CD4-positive, alpha-beta T cell (primary cell): Measurements from ENCODE around the gene LIN7C. TPM values are rescaled to one million over a fixed set of nuclear protein-coding genes. Genes with fewer than 3 reads are reported as not detected.

ENCODE experiments used
- ATAC-seq: fragments of 200-7000 bp; cut with Tn5 transposase; one replicate; pipeline ENCODE4 v1.10.0; 2022; ENCODE audit warnings: mild to moderate bottlenecking; ENCODE audit not compliant: poor library complexity
- CTCF ChIA-PET: fragments of 350-600 bp; sonication (Branson Sonifier 250); formaldehyde crosslinking; loops from one replicate; lab custom pipeline; 2021; ENCODE audit warnings: antibody characterized with exemption, inconsistent platforms; lab: Charles Lee
- POLR2A ChIA-PET: fragments of 350-600 bp; sonication (Branson Sonifier 250); formaldehyde crosslinking; loops from one replicate; lab custom pipeline; 2021; ENCODE audit warnings: antibody characterized with exemption, inconsistent platforms; lab: Charles Lee
- DNase-seq, 14 experiments: peaks; one replicate each; pipeline ENCODE4 v3.0.0-alpha.2; 2013 to 2020; ENCODE audit warnings: mixed read lengths in 2 of 14
- H3K27ac ChIP-seq, 2 donors: one replicate each; pipeline versions ENCODE4 v1.5.1 to v1.7.0; 2013; ENCODE audit warnings: low read length in 2 of 2, low read depth in 1 of 2, mild to moderate bottlenecking in 1 of 2
- H3K27me3 ChIP-seq, 2 experiments: 1 replicate in 1 of 2; 2 replicates in 1 of 2; pipeline versions ENCODE4 v1.6.1 to v1.7.0; 2013; ENCODE audit warnings: low read length in 2 of 2, control low read depth in 1 of 2, mild to moderate bottlenecking in 1 of 2, moderate library complexity in 1 of 2; ENCODE audit not compliant: insufficient read depth in 2 of 2, control insufficient read depth in 1 of 2
- H3K36me3 ChIP-seq: one replicate; pipeline ENCODE4 v1.6.1; 2013; ENCODE audit warnings: low read length, control low read depth; ENCODE audit not compliant: insufficient read depth
- H3K4me1 ChIP-seq: one replicate; pipeline ENCODE4 v1.6.1; 2013; ENCODE audit warnings: low read length, control low read depth; ENCODE audit not compliant: insufficient read depth
- H3K4me3 ChIP-seq: one replicate; pipeline ENCODE4 v1.5.1; 2013; ENCODE audit warnings: mild to moderate bottlenecking, low read length, moderate library complexity
- H3K9me3 ChIP-seq, 2 experiments: 1 replicate in 1 of 2; 2 replicates in 1 of 2; pipeline versions ENCODE4 v1.6.1 to v1.7.0; 2013; ENCODE audit warnings: low read length in 2 of 2, mild to moderate bottlenecking in 2 of 2, control low read depth in 1 of 2, moderate library complexity in 1 of 2; ENCODE audit not compliant: control insufficient read depth in 1 of 2, insufficient read depth in 1 of 2
- H3K27ac Mint-ChIP-seq: one replicate; pipeline ENCODE4 v1.8.0; 2020; ENCODE audit warnings: mixed read lengths
- H3K27me3 Mint-ChIP-seq: one replicate; pipeline ENCODE4 v1.8.0; 2021; ENCODE audit warnings: mixed read lengths
- H3K36me3 Mint-ChIP-seq: one replicate; pipeline ENCODE4 v1.8.0; 2021; ENCODE audit warnings: low read depth, mixed read lengths
- H3K4me1 Mint-ChIP-seq: one replicate; pipeline ENCODE4 v1.8.0; 2021; ENCODE audit warnings: low read depth, mixed read lengths
- H3K4me3 Mint-ChIP-seq: one replicate; pipeline ENCODE4 v1.8.0; 2020; ENCODE audit warnings: mild to moderate bottlenecking, mixed read lengths
- H3K9me3 Mint-ChIP-seq: one replicate; pipeline ENCODE4 v1.8.0; 2020; ENCODE audit warnings: mixed read lengths
- CTCF ChIP-seq: fragments of 200-600 bp; IDR thresholded peaks from one replicate; pipeline ENCODE4 v1.8.0; 2022; ENCODE audit warnings: antibody characterized with exemption, mild to moderate bottlenecking
- intact Hi-C, 2 experiments: fragments of 100-400 bp; cut with DNase I in 1 of 2; cut with micrococcal nuclease in 1 of 2; formaldehyde crosslinking; loops; one replicate each; pipeline versions ENCODE4 v1.15.1 to v1.9.0; 2023 to 2025; cut with DNase I, micrococcal nuclease
- total RNA-seq, 174 experiments: library from RNA in 2 of 174; stranded (reverse) in 2 of 174; gene quantifications; one replicate each; pipeline ENCODE4 v1.2.3 and lab custom pipeline; 2021 to 2026

The LIN7C gene
- total RNA-seq, 2 experiments from 2014 or later: 27.1 to 27.6 TPM

DNA sequence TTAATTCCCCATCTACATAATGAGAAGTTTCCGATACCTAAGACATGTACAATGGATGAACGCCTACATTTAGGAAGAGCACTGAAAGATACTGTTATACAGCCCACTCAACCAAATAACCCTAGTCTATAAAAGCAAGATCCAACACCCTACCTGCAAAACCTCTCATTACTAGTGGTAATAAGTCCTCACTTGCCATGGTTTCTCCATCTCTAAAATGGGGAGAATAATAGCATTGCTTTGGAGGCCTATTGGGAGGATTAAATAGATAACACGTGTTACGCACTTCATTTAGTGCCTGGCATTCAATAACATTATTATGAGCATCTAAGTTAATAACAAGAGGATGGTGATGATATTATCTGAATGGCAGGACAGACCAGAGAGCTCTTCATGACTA lies 50.9 kb downstream of the LIN7C start:
- H3K27me3 Mint-ChIP-seq: peaks cover 7% of the 10 kb centered on the region
- ChIA-PET CTCF (no interaction called here), POLR2A (no interaction called here)
- H3K4me3 ChIP-seq: no peak overlapping the region
- H3K36me3 ChIP-seq: no peaks in the 10 kb centered on the region
- no peaks in the 10 kb centered on the region for H3K4me1 ChIP-seq
- H3K4me3 Mint-ChIP-seq: no peak overlapping the region
- no peak for ATAC-seq
- no peaks in the 10 kb centered on the region for H3K27me3 ChIP-seq
- no peaks in the 10 kb centered on the region for H3K4me1 Mint-ChIP-seq
- TF ChIP-seq CTCF: no peak
- no peak for DNase-seq
- intact Hi-C loops: no loop called here
- no peak overlapping the region for H3K27ac ChIP-seq
- no peak overlapping the region for H3K27ac Mint-ChIP-seq
- H3K9me3 ChIP-seq: no peaks in the 10 kb centered on the region
- H3K9me3 Mint-ChIP-seq: no peaks in the 10 kb centered on the region
- H3K36me3 Mint-ChIP-seq: no peaks in the 10 kb centered on the region

DNA sequence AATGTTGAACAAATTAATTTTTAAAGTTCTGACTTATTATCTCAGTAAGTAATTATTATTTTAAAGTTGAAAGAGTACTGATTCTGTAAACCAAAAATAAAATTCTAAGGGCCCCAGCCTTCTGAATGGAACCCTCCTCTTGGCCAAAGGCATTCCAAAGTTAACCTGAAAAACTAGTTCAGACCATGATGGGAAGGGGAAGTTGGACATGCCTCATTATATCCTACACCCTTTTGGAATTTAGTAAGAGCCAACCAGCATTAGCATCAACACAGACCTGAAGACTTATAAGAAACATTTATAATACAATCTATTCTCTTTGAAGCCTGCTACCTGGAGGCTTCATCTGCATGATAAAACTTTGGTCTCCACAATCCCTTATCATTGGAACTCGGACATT lies 52.9 kb downstream of the LIN7C start:
- no peaks in the 10 kb centered on the region for H3K4me1 ChIP-seq
- TF ChIP-seq CTCF: no peak
- no peaks in the 10 kb centered on the region for H3K27me3 ChIP-seq
- intact Hi-C loops: no loop called here
- ChIA-PET CTCF (no interaction called here), POLR2A (no interaction called here)
- Mint-ChIP-seq H3K27ac (no peak overlapping the region), H3K9me3 (no peaks in the 10 kb centered on the region), H3K27me3 (no peaks in the 10 kb centered on the region), H3K4me3 (no peak overlapping the region), H3K36me3 (no peaks in the 10 kb centered on the region), H3K4me1 (no peaks in the 10 kb centered on the region)
- no peak for DNase-seq
- no peaks in the 10 kb centered on the region for H3K36me3 ChIP-seq
- H3K27ac ChIP-seq: no peak overlapping the region
- no peak overlapping the region for H3K4me3 ChIP-seq
- no peak for ATAC-seq
- no peaks in the 10 kb centered on the region for H3K9me3 ChIP-seq

DNA sequence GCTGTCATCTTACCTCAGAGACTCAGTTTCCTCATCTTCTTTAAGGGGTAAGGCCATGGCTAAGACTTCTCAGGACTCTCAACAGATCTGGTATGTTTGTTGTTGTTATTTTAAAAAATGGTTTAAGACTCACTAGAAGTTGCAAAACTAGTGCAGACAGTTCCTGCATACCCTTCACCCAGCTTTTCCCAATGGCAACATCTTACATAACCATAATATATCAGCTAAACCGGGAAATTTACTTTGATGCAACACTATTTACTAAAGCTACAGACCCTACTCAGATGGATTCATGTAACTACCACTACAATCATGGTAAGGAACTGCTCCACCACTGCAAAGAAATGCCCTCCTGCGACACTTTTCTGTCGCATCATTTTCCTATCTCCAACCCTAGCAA lies 54.4 kb downstream of the LIN7C start:
- Histone ChIP-seq H3K27ac (no peak overlapping the region), H3K27me3 (no peaks in the 10 kb centered on the region), H3K36me3 (no peaks in the 10 kb centered on the region), H3K9me3 (no peaks in the 10 kb centered on the region), H3K4me3 (no peak overlapping the region), H3K4me1 (no peaks in the 10 kb centered on the region)
- ChIA-PET POLR2A (no interaction called here), CTCF (no interaction called here)
- intact Hi-C loops: no loop called here
- Mint-ChIP-seq H3K4me3 (no peak overlapping the region), H3K9me3 (no peaks in the 10 kb centered on the region), H3K27me3 (no peaks in the 10 kb centered on the region), H3K4me1 (no peaks in the 10 kb centered on the region), H3K36me3 (no peaks in the 10 kb centered on the region), H3K27ac (no peak overlapping the region)
- no peak for ATAC-seq
- TF ChIP-seq CTCF: no peak
- no peak for DNase-seq
